CD4-positive, alpha-beta T cell (primary cell): ENCODE measurements around the gene CDC25B. TPM values are rescaled to one million over a fixed set of nuclear protein-coding genes. Genes with fewer than 3 reads are reported as not detected.

Experiments used
- ATAC-seq: fragments of 200-7000 bp; cut with Tn5 transposase; one replicate; pipeline ENCODE4 v1.10.0; 2022; ENCODE audit warnings: mild to moderate bottlenecking; ENCODE audit not compliant: poor library complexity
- CTCF ChIA-PET: fragments of 350-600 bp; sonication (Branson Sonifier 250); formaldehyde crosslinking; loops from one replicate; lab custom pipeline; 2021; ENCODE audit warnings: antibody characterized with exemption, inconsistent platforms; lab: Charles Lee
- POLR2A ChIA-PET: fragments of 350-600 bp; sonication (Branson Sonifier 250); formaldehyde crosslinking; loops from one replicate; lab custom pipeline; 2021; ENCODE audit warnings: antibody characterized with exemption, inconsistent platforms; lab: Charles Lee
- DNase-seq, 14 experiments: peaks; one replicate each; pipeline ENCODE4 v3.0.0-alpha.2; 2013 to 2020; ENCODE audit warnings: mixed read lengths in 2 of 14
- H3K27ac ChIP-seq, 2 donors: one replicate each; pipeline versions ENCODE4 v1.5.1 to v1.7.0; 2013; ENCODE audit warnings: low read length in 2 of 2, low read depth in 1 of 2, mild to moderate bottlenecking in 1 of 2
- H3K27me3 ChIP-seq, 2 experiments: 1 replicate in 1 of 2; 2 replicates in 1 of 2; pipeline versions ENCODE4 v1.6.1 to v1.7.0; 2013; ENCODE audit warnings: low read length in 2 of 2, control low read depth in 1 of 2, mild to moderate bottlenecking in 1 of 2, moderate library complexity in 1 of 2; ENCODE audit not compliant: insufficient read depth in 2 of 2, control insufficient read depth in 1 of 2
- H3K36me3 ChIP-seq: one replicate; pipeline ENCODE4 v1.6.1; 2013; ENCODE audit warnings: low read length, control low read depth; ENCODE audit not compliant: insufficient read depth
- H3K4me1 ChIP-seq: one replicate; pipeline ENCODE4 v1.6.1; 2013; ENCODE audit warnings: low read length, control low read depth; ENCODE audit not compliant: insufficient read depth
- H3K4me3 ChIP-seq: one replicate; pipeline ENCODE4 v1.5.1; 2013; ENCODE audit warnings: mild to moderate bottlenecking, low read length, moderate library complexity
- H3K9me3 ChIP-seq, 2 experiments: 1 replicate in 1 of 2; 2 replicates in 1 of 2; pipeline versions ENCODE4 v1.6.1 to v1.7.0; 2013; ENCODE audit warnings: low read length in 2 of 2, mild to moderate bottlenecking in 2 of 2, control low read depth in 1 of 2, moderate library complexity in 1 of 2; ENCODE audit not compliant: control insufficient read depth in 1 of 2, insufficient read depth in 1 of 2
- H3K27ac Mint-ChIP-seq: one replicate; pipeline ENCODE4 v1.8.0; 2020; ENCODE audit warnings: mixed read lengths
- H3K27me3 Mint-ChIP-seq: one replicate; pipeline ENCODE4 v1.8.0; 2021; ENCODE audit warnings: mixed read lengths
- H3K36me3 Mint-ChIP-seq: one replicate; pipeline ENCODE4 v1.8.0; 2021; ENCODE audit warnings: low read depth, mixed read lengths
- H3K4me1 Mint-ChIP-seq: one replicate; pipeline ENCODE4 v1.8.0; 2021; ENCODE audit warnings: low read depth, mixed read lengths
- H3K4me3 Mint-ChIP-seq: one replicate; pipeline ENCODE4 v1.8.0; 2020; ENCODE audit warnings: mild to moderate bottlenecking, mixed read lengths
- H3K9me3 Mint-ChIP-seq: one replicate; pipeline ENCODE4 v1.8.0; 2020; ENCODE audit warnings: mixed read lengths
- intact Hi-C, 2 experiments: fragments of 100-400 bp; cut with DNase I in 1 of 2; cut with micrococcal nuclease in 1 of 2; formaldehyde crosslinking; loops; one replicate each; pipeline versions ENCODE4 v1.15.1 to v1.9.0; 2023 to 2025; cut with DNase I, micrococcal nuclease
- total RNA-seq, 174 experiments: library from RNA in 2 of 174; stranded (reverse) in 2 of 174; gene quantifications; one replicate each; pipeline ENCODE4 v1.2.3 and lab custom pipeline; 2021 to 2026
- TF ChIP-seq, protein P1 (sequence below): fragments of 200-600 bp; IDR thresholded peaks from one replicate; pipeline ENCODE4 v1.8.0; 2022; ENCODE audit warnings: antibody characterized with exemption, mild to moderate bottlenecking

CDC25B gene
- total RNA-seq, 2 experiments from 2014 or later = 144 TPM

GRCh38 chr20:3768342-3769130 is 27.6 kb upstream of the CDC25B start:
- intact Hi-C loops = loop anchor here (1.0 to 5.0 kb wide), 8 partner anchors 14 to 319 kb away; partner anchors contain the start of genes MAVS (in 1 of the 2) and RNF24 (in 1 of the 2)
- H3K36me3 Mint-ChIP-seq = no peaks in the 10 kb centered on the region
- Histone ChIP-seq H3K27ac (peak overlapping the region; percentile 96 to 99), H3K27me3 (no peaks in the 10 kb centered on the region), H3K4me1 (peaks cover 37% of the 10 kb centered on the region), H3K4me3 (peak overlapping the region; percentile 87), H3K36me3 (no peaks in the 10 kb centered on the region), H3K9me3 (no peaks in the 10 kb centered on the region)
- ChIA-PET CTCF (interaction anchor here (0.6 to 2.4 kb wide), 18 partner anchors 9 to 1291 kb away, joined by 3 to 25 read pairs (median 6); partner anchors contain the start of genes AP5S1, CDC25B, CENPB and SPEF1), POLR2A (interaction anchor here (0.6 to 3.6 kb wide), 19 partner anchors 9 to 316 kb away, joined by 3 to 51 read pairs (median 8); partner anchors contain the start of genes AP5S1, CDC25B, CENPB and SPEF1)
- H3K9me3 Mint-ChIP-seq = no peaks in the 10 kb centered on the region
- TF ChIP-seq, protein P1, sequence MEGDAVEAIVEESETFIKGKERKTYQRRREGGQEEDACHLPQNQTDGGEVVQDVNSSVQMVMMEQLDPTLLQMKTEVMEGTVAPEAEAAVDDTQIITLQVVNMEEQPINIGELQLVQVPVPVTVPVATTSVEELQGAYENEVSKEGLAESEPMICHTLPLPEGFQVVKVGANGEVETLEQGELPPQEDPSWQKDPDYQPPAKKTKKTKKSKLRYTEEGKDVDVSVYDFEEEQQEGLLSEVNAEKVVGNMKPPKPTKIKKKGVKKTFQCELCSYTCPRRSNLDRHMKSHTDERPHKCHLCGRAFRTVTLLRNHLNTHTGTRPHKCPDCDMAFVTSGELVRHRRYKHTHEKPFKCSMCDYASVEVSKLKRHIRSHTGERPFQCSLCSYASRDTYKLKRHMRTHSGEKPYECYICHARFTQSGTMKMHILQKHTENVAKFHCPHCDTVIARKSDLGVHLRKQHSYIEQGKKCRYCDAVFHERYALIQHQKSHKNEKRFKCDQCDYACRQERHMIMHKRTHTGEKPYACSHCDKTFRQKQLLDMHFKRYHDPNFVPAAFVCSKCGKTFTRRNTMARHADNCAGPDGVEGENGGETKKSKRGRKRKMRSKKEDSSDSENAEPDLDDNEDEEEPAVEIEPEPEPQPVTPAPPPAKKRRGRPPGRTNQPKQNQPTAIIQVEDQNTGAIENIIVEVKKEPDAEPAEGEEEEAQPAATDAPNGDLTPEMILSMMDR = peak; percentile 64
- peak; percentile 67 to 95 (median 80) for DNase-seq
- peaks cover 26% of the 10 kb centered on the region for H3K4me1 Mint-ChIP-seq
- no peaks in the 10 kb centered on the region for H3K27me3 Mint-ChIP-seq
- peak overlapping the region; percentile 86 for H3K27ac Mint-ChIP-seq
- H3K4me3 Mint-ChIP-seq = peak overlapping the region; percentile 90
- ATAC-seq = peak; percentile 66

DNA sequence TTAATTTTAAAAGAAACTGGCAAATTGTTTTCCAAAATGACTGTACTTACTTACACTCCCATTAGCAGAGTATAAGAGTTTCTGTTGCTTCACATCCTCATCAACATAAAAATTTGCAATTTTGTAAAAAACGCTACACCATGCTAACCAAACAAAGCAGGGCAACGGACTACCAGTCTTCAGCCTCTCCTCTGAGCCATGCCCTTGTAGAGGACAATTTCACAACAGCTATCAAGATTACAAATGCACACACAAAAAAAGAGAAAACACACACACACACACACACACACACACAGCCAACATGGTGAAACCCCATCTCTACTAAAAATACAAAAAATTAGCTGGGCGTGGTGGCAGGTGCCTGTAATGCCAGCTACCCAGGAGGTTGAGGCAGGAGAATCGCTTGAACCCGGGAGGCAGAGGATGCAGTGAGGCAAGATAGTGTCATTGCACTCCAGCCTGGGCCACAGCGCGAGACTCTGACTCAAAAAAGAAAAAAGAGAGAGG is 24.5 kb upstream of the CDC25B start:
- H3K9me3 ChIP-seq = no peaks in the 10 kb centered on the region
- no peak for DNase-seq
- intact Hi-C loops = no loop called here
- Mint-ChIP-seq H3K4me3 (no peak overlapping the region), H3K4me1 (peaks cover 19% of the 10 kb centered on the region), H3K36me3 (no peaks in the 10 kb centered on the region), H3K27ac (no peak overlapping the region), H3K27me3 (no peaks in the 10 kb centered on the region), H3K9me3 (no peaks in the 10 kb centered on the region)
- H3K4me3 ChIP-seq = no peak overlapping the region
- no peak overlapping the region for H3K27ac ChIP-seq
- ChIA-PET POLR2A (no interaction called here), CTCF (interaction anchor here (0.7 to 0.9 kb wide), 2 partner anchors 15 to 48 kb away, joined by 3 read pairs; partner anchors contain the start of gene CENPB)
- TF ChIP-seq, protein P1 = no peak
- H3K4me1 ChIP-seq = peaks cover 24% of the 10 kb centered on the region
- H3K36me3 ChIP-seq = no peaks in the 10 kb centered on the region
- ATAC-seq = no peak
- no peaks in the 10 kb centered on the region for H3K27me3 ChIP-seq

DNA sequence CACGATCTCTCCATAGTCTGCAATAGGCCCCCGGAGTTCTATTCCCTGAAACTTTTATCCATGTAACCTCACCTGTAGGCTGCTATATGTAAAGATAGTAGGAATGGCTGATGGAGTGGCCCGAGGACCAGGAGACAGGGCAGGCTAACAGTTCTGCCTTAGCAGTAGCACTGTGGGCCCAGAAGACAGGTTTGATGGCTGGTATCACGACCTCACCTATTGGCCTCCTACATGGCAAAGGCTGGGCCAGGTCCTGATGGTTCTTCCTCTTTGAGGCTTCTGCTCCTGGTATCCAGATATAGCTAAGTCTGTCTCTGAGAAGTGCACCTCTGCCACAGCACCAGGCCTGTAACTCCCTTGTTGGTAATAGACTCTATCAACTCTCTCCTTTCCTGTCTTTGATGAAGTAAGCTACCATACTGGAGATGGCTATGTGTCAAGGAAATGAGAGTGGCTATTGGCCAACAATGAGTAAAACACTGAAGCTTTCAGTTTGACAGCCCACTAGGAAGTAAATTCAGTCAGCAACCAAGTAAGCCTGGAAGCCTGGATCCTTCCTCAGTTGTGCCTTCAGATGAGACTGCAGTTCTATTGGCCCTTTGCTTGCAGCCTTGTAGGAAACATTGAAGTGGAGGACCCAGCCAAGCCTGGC is 20.5 kb upstream of the CDC25B start:
- ATAC-seq (no peak), DNase-seq (no peak)
- Histone ChIP-seq H3K4me1 (peaks cover 26% of the 10 kb centered on the region), H3K36me3 (no peaks in the 10 kb centered on the region), H3K27me3 (peaks cover 9 to 12% of the 10 kb centered on the region in 2 experiments), H3K27ac (no peak overlapping the region), H3K4me3 (no peak overlapping the region), H3K9me3 (no peaks in the 10 kb centered on the region)
- TF ChIP-seq, protein P1 = no peak
- CTCF ChIA-PET = interaction anchor here (1.5 to 1.8 kb wide), 2 partner anchors 45 to 79 kb away, joined by 3 to 5 read pairs; partner anchors contain the start of gene AP5S1
- Mint-ChIP-seq H3K4me1 (peaks cover 18% of the 10 kb centered on the region), H3K27me3 (peaks cover 14% of the 10 kb centered on the region), H3K27ac (no peak overlapping the region), H3K36me3 (no peaks in the 10 kb centered on the region), H3K4me3 (peak overlapping the region; percentile 17), H3K9me3 (no peaks in the 10 kb centered on the region)
- intact Hi-C loops = no loop called here
- POLR2A ChIA-PET = no interaction called here
